Measurements from ENCODE around the gene ACAP3. TPM values are rescaled to one million over a fixed set of nuclear protein-coding genes. Genes with fewer than 3 reads are reported as not detected.

ACAP3 gene
- total and polyA plus RNA-seq, 2 of the 4 experiments (the other 2 are of a cell fraction) = 13.3 to 58.2 TPM

GRCh38 chr1:1253972-1254666 lies 53.6 kb downstream of the ACAP3 start:
- in situ Hi-C loops (cut with MboI; ENCODE audit: low sequenced_read_pairs) (no loop called here), dilution Hi-C loops (cut with HindIII; ENCODE audit: low sequenced_read_pairs, unreplicated experiment) (no loop called here), intact Hi-C loops (cut with micrococcal nuclease) (no loop called here)
- DNase-seq (no peak), ATAC-seq (ENCODE audit: low read depth) (no peak)
- BruUV-seq (replicated peaks) = no TSS peak
- H2AK9ac ChIP-seq (replicated peaks; ENCODE audit: low read depth, low read length, poor library complexity) = peak overlapping the region; percentile 42
- H2AK5ac ChIP-seq (ENCODE audit: low read depth, low read length) = no peak overlapping the region
- no peak overlapping the region for H3K56ac ChIP-seq (ENCODE audit: extremely low read depth, insufficient read depth, low read length)
- no peaks in the 10 kb centered on the region for H3K27me3 ChIP-seq (ENCODE audit: control insufficient read depth, insufficient read depth, low read length)
- H2BK20ac ChIP-seq (ENCODE audit: low read depth, low read length) = no peak overlapping the region
- peaks cover 11 to 40% of the 10 kb centered on the region in 2 experiments for H3K79me1 ChIP-seq (ENCODE audit: low read depth in 1 of 2, low read length in 2 of 2)
- H3K4me1 ChIP-seq (ENCODE audit: control insufficient read depth, insufficient read depth, low read length) = peaks cover 15% of the 10 kb centered on the region
- peaks cover 4% of the 10 kb centered on the region for H3K9me1 ChIP-seq (ENCODE audit: insufficient read depth, low read length)
- 97% methylated on average over 34 of the region's 50 CpGs; no CpG with 5 or more reads in 1 of the 2 experiments for WGBS, 2 experiments (ENCODE audit: extremely low coverage in 2 of 2, insufficient read length in 1 of 2)
- no peak overlapping the region for H2BK120ac ChIP-seq (ENCODE audit: low read depth, low read length)
- no peak overlapping the region for H3K4me2 ChIP-seq (ENCODE audit: low read depth, low read length)
- peaks cover 61% of the 10 kb centered on the region for H3K36me3 ChIP-seq (ENCODE audit: control insufficient read depth, insufficient read depth, low read length)
- H4K5ac ChIP-seq (ENCODE audit: low read depth, low read length) = no peak overlapping the region
- H2AFZ ChIP-seq (replicated peaks; ENCODE audit: low read length, poor library complexity) = no peak overlapping the region
- no peaks in the 10 kb centered on the region for H3K9me3 ChIP-seq (ENCODE audit: control insufficient read depth, insufficient read depth, low read length)
- H2BK15ac ChIP-seq (ENCODE audit: low read depth, low read length) = no peak overlapping the region
- H3K4ac ChIP-seq (ENCODE audit: low read depth, low read length) = no peak overlapping the region
- no peak overlapping the region for H3K27ac ChIP-seq (ENCODE audit: insufficient read depth, low read length)
- TF ChIP-seq USF2 (IDR thresholded peaks at IDR 0.05; ENCODE audit: low read depth, low read length) (no peak), RAD21 (IDR thresholded peaks at IDR 0.05; ENCODE audit: low read length) (no peak), MAFK (IDR thresholded peaks at IDR 0.05; ENCODE audit: low read depth, low read length) (no peak), FOS (IDR thresholded peaks at IDR 0.05; ENCODE audit: low read depth, low read length) (no peak), CTCF (conservative IDR thresholded peaks at IDR 0.05; ENCODE audit: low read depth, low read length) (no peak), BHLHE40 (IDR thresholded peaks at IDR 0.05; ENCODE audit: low read depth, low read length) (no peak), RFX5 (IDR thresholded peaks at IDR 0.05; ENCODE audit: low read depth, low read length) (no peak), MXI1 (IDR thresholded peaks at IDR 0.05; ENCODE audit: borderline replicate concordance, low read depth, low read length) (no peak), CHD1 (IDR thresholded peaks at IDR 0.05; ENCODE audit: low read depth, low read length) (no peak), RCOR1 (IDR thresholded peaks at IDR 0.05; ENCODE audit: insufficient replicate concordance, low read length) (no peak), MAZ (IDR thresholded peaks at IDR 0.05; ENCODE audit: borderline replicate concordance, low read depth, low read length) (no peak), SMC3 (IDR thresholded peaks at IDR 0.05; ENCODE audit: low read depth, low read length) (no peak), CEBPB (IDR thresholded peaks at IDR 0.05; ENCODE audit: low read depth, low read length) (no peak), NFE2L2 (IDR thresholded peaks at IDR 0.05; ENCODE audit: low read depth, low read length) (no peak), POLR2A (IDR thresholded peaks at IDR 0.05; ENCODE audit: low read depth, low read length) (no peak), ELK1 (IDR thresholded peaks at IDR 0.05; ENCODE audit: borderline replicate concordance, low read depth, low read length) (no peak)
- no peak overlapping the region for H2BK5ac ChIP-seq (ENCODE audit: low read depth, low read length, poor library complexity, severe bottlenecking)
- CTCF ChIA-PET = no interaction called here
- H4K8ac ChIP-seq (ENCODE audit: low read depth in 2 of 2, low read length in 2 of 2) = no peak overlapping the region
- no peak overlapping the region for H3K9ac ChIP-seq (ENCODE audit: low read depth, low read length)
- H3K23ac ChIP-seq (ENCODE audit: low read depth, low read length) = no peak overlapping the region
- H3K4me3 ChIP-seq (ENCODE audit: insufficient read depth, low read depth, low read length) = no peak overlapping the region
- no peak overlapping the region for H3K18ac ChIP-seq (ENCODE audit: low read depth, low read length)
- H4K20me1 ChIP-seq (ENCODE audit: insufficient read depth, low read length) = peaks cover 8% of the 10 kb centered on the region
- H4K91ac ChIP-seq (ENCODE audit: insufficient read depth, low read depth, low read length) = no peak overlapping the region
- H3K14ac ChIP-seq (replicated peaks; ENCODE audit: low read depth, low read length) = no peak overlapping the region
- POLR2A ChIA-PET (ENCODE audit: unreplicated experiment) = no interaction called here
